ENCODE results near the gene HSPE1. TPM values are rescaled to one million over a fixed set of nuclear protein-coding genes. Genes with fewer than 3 reads are reported as not detected.
A peak's percentile ranks its signal among the peaks of the same experiment; 100 is the strongest.
"Not testable (repeated sequence)": the region's sequence is repeated elsewhere in the genome, so short reads cannot be mapped to it uniquely, and the experiment has no call there.

Gene HSPE1
- total RNA-seq, 1 donor from 2014 or later, result 78.2 TPM

GRCh38 chr2:197498235-197498936 lies 1.8 kb upstream of the HSPE1 start:
- no peak for DNase-seq (ENCODE audit: low spot score)

GRCh38 chr2:197498937-197499593 lies 1.1 kb upstream of the HSPE1 start:
- peak; percentile 51 for DNase-seq (ENCODE audit: low spot score)

GRCh38 chr2:197500503-197501131 lies 438 bp downstream of the HSPE1 start:
- peak; percentile 30 for DNase-seq (ENCODE audit: low spot score)

DNA sequence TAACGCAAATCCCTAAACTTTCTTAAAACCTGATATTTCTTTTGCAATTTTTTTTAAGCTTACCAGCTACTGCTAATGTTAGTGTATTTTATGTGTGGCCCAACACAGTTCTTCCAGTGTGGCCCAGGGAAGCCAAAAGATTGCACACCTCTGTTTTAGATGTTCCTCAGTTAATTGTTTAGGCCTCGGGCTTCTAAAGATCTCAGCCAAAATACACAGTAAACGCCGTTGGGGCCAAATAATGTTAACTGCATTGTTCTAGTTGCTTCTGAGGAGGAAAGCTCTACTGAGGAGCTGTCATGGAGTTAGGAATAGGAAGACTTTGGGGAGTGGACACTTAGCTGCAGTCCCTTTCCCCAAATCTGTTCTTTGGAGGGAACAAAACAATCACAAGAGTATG lies 2.0 kb downstream of the HSPE1 start:
- no peak for DNase-seq (ENCODE audit: low spot score)

DNA sequence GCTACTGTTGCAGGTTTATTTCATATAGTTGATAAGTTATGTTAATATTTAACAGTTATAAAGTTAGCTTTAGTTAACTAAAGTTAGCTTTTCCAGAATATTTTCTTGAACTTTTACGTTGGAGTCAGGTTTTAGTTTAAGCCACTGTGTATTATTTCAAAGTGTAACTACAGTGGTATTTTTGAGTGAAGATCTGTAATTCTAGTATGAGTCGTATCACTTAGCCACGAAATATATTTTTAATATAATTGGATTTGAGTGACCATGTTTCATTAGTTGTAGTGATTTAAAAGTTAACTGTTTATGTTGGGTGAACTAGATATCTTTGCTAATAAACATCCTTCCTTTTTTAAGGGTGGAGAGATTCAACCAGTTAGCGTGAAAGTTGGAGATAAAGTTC lies 2.5 kb downstream of the HSPE1 start:
- DNase-seq (ENCODE audit: low spot score), result no peak

- no peak for DNase-seq (ENCODE audit: low spot score)
These were observed 3.8 kb downstream of the HSPE1 start for GRCh38 chr2:197504000-197504399.

GRCh38 chr2:197504512-197504911 lies 4.3 kb downstream of the HSPE1 start:
- DNase-seq (ENCODE audit: low spot score), result no peak

GRCh38 chr2:197506658-197507057 lies 6.5 kb downstream of the HSPE1 start:
- no peak for DNase-seq (ENCODE audit: low spot score)

DNA sequence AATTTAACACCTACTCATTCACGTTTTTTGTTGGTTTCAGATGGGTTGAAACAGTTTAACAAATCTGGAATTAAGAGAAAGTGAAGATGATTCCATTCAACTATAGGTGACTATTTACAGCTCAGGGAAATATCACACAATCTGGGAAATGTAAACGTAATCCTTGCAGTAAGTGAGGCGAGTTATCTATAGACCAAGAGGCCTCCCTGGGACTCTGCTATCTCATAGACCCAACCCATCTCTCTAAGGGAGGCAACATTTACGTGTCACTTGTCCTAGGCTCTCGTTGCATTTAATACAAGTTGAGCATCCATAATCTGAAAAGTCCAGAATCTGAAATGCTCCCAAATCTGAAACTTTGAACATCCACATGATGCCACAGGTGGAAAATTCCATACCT lies 13.7 kb downstream of the HSPE1 start:
- no peak for DNase-seq (ENCODE audit: low spot score)

GRCh38 chr2:197514754-197515153 lies 14.6 kb downstream of the HSPE1 start:
- DNase-seq (ENCODE audit: low spot score), result no peak

GRCh38 chr2:197515315-197515738 lies 15.1 kb downstream of the HSPE1 start:
- no peak for DNase-seq (ENCODE audit: low spot score)

DNA sequence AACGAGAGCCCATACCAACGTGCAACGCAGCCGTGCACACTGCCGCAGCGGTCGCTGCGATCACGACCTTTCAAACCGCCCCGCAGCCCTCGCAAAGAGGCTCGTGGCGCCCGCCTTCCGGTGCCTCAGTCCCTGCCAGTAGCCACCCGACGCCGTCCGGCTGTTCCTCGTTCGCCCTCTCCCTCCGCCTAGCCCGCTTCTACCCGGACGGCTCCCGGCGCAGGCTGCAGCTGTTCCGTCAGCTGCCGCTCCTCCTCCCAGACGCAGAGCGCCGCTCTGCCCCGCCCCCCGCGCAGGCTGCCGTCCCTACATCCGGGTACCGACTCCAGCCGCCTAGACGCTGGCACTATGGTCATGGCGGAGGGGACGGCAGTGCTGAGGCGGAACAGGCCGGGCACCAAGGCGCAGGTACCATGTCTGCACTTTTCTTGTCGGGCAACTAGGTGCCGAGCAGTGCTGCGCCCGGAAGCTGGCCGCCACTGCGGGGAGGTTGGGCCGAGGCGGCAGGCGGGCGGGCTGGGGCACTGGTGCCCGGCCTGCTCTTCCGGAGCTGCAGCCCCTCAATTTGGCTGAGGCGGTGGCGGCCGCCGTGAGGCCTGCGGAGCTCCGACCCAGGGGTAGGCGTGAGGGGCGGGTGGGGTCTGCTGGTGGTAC lies 15.7 kb downstream of the HSPE1 start, which contains the start of gene MOB4:
Gene MOB4 (plus strand): TSS at position 328 of the 654 bp plus-strand sequence. CDS start 21 bp downstream, at position 349.
- DNase-seq (ENCODE audit: low spot score), result peak; percentile 96

GRCh38 chr2:197516393-197516761 lies 16.2 kb downstream of the HSPE1 start:
- DNase-seq (ENCODE audit: low spot score), result peak; percentile 23

DNA sequence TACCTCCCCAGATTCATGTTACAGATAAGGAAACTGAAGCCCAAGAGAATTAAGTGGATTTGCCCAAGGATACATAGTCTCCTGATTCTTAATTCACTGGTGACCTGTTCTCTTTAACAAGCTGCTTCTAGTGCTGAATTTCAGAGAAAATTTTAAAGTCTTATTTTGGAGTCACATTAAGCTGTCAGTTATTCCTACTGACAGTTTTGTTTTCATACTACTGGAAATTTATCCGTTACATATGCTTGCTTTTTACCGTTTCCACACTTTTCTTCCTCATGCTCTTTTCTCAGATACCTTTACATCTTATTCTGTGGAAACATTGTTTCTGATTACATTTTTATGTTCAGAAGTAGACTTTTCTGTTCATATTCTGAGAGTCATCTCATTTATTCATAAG lies 17.0 kb downstream of the HSPE1 start:
- no peak for DNase-seq (ENCODE audit: low spot score)

DNA sequence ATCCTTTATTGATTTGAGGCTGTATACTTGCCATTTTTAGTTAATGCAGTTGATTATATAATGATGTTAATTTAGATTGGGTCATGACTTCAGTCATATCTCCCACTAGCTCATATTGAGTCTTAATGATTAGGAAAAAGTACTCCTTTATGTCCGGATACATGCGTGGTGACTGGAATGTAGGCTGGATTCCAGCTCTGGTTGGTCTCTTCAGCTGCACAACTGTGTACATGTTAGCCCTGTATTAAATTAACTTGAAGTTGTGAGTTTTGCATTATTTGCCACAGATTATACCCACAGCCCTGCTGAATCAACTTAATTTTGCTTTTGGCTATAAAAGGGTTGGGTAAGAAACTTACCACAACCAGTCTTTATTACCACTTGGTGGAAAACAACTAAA lies 38.2 kb downstream of the HSPE1 start:
- no peak for DNase-seq (ENCODE audit: low spot score)

- no peak for DNase-seq (ENCODE audit: low spot score)
These were observed 39.6 kb downstream of the HSPE1 start for GRCh38 chr2:197539734-197540133.

- no peak for DNase-seq (ENCODE audit: low spot score)
These were observed 43.0 kb downstream of the HSPE1 start for GRCh38 chr2:197543206-197543605.

DNA sequence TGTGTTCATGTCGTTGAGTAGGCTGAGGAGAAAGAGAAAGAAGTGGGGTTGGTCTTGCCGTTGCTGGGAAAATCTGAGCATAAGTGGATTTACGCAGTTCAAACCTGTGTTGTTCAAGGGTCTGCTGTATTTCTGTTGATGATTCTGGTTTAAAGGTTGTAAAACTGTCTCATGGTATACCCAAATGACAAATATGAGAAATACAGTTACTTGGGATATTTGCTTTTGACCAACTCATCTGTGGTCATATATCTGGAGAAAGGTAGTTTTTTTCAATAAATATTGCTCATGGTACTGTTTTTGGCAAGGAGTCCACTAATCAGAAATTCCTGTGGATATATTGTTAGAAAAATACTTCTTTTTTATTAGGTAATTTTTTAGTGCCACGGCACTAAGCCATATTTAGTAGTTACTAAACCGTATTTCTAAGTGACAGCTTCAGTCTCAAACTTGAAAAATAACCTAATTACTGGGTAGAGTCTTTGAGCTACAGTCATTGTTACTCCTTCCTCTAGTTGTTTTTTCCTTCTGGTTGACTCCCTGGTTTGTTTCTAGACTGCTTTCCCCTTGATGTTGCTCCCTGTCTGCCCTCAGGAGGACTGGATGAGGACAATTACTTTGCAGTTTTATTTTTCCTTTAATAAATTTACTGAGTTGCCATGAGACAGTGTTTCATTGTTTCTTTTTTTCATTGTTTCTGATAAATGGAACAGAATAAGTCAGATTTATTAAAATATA lies 47.2 kb downstream of the HSPE1 start:
- no peak for DNase-seq (ENCODE audit: low spot score)

DNA sequence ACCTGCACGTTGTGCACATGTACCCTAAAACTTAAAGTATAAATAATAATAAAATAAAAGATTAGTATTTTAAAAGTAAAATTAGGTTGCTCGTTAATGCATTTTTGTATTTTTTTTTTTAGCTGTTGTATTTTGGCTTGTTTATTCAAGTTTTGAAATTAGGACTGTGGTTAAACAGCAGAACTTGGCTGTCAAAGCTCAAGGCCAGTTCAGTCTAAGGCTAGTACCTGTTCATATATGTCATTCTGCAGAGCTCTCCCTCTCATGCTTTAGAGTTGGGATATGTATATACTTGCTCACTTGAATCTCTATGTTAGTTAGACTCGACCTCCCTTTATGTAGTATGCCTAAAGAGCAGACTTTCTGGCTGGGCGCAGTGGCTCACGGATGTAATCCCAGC lies 48.4 kb downstream of the HSPE1 start:
- DNase-seq (ENCODE audit: low spot score), result no peak

GRCh38 chr2:197551260-197551659 lies 51.1 kb downstream of the HSPE1 start:
- not testable (repeated sequence) for DNase-seq (ENCODE audit: low spot score)
